CD4-positive, alpha-beta T cell treated with Interleukin-10 for 1 hour (primary cell): Measurements from ENCODE around the gene SLC25A13.

Source experiments
- DNase-seq: peaks from one replicate; pipeline ENCODE4 v3.0.0-alpha.2; 2020

SLC25A13 gene

DNA sequence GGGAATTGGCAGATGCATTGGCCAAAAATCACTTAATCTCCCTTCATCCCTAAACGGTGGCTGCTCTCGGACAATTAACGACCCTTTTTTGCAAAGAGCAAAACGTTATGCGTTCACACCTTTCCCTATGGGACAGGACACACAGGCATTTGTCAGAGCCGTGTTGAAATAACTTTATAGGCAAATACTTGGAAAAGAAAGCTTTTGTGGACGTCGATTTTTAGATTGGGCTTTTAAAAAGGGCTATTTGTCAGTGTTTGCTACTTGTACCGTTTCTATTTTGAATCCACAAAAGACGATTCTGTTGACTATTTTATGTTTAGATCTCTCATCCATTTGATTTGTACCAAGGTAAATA lies 245.6 kb downstream of the SLC25A13 start:
- DNase-seq: no peak

DNA sequence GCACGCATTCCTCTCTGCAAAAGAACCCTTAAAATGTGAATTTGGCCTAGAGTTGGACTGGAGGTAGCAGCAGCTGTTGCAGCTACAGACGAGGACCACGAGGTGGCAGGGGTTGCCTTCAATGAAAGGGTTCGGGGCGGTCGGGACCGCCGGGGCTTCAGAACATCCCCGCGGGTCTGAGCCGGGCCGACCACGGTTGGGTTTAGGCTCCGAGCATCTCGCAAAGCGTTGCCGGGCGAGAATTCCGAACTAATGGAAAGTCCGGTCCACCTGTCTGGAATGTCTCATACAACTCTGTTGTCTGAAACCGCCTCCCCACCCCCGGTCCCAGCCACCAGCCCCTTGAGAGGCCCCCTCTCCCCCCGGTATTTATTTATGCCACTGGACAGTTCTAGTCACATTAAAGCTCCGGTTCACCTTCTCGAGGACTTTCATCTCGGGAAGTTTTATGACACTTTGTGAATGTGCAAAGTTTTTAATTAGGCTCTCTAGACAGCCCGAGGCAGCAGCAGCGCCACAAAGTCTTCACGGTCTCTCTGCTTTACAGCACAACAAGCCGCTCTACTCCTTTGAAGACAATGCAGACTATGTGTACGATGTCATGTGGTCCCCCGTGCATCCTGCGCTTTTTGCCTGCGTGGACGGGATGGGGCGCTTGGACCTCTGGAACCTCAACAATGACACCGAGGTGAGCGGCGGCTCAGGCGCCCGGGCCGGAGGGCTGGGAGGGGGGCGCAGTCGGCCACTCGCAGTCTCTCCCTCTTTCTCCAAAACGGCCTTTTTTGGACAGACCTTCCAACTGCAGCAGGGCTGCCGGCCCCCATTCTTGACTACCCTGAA lies 246.2 kb downstream of the SLC25A13 start:
- DNase-seq: peak; percentile 40

- no peak for DNase-seq
Observed at GRCh38 chr7:96074871-96075270, 247.0 kb downstream of the SLC25A13 start.
